ENCODE measurements around the gene RESP18.

DNA sequence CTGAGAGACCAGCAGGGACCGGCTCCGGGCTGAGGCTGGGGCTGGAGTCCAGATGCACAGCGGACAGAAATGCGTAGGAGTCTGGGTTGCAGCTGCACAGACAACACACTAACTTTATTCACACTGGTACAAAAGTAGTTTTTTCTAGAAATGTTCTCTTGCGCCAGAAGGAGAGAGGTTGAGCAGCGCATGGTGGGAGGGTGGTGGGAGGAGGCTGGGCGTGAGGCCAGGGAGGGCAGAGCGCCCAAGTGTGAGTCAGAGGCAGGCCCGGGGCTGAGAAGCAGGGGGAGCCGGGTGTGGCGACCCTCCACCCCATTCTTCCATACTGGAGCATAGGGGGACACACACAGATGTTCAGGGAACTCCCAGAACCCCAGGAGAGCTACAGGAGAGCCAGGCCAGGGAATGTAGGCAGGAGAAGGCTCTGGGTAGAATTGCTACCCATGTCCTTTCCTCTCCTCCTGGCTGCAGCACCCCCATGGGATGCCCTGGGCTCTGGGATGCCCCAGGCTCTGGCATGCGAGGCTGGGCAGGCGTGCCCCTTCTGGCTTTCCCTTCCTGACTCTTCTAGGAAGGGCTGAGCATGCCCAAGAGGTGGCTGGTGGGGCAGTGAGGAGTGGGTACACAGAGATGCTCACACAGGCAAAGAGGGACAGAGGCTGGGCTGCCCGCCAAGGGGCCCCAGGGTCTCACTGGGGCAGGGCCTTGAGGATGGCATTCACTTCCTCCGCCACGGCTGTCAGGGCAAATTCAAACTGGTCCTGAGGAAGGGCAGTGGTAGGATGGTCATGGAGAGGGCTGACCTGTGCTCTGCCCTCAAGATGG, 42.8 kb downstream of the RESP18 start:
- TF ChIP-seq GATA3 (IDR thresholded peaks at IDR 0.05; ENCODE audit: low read depth, low read length) (no peak), GATA2 (IDR thresholded peaks at IDR 0.05; ENCODE audit: low read depth, low read length) (no peak)

Measured in SH-SY5Y (cell line).